Fibroblast of skin of right quadriceps (primary cell): ENCODE data around the gene ST8SIA6.

Experiments used
- DNase-seq: peaks from one replicate; pipeline ENCODE4 v3.0.0-alpha.2; 2013

Gene ST8SIA6

GRCh38 chr10:17383801-17384555 lies 70.4 kb downstream of the ST8SIA6 start:
- no peak for DNase-seq

GRCh38 chr10:17381502-17382142 lies 72.8 kb downstream of the ST8SIA6 start:
- no peak for DNase-seq

- no peak for DNase-seq
Observed at GRCh38 chr10:17380888-17381287, 73.5 kb downstream of the ST8SIA6 start.

GRCh38 chr10:17380016-17380415 lies 74.4 kb downstream of the ST8SIA6 start:
- no peak for DNase-seq

GRCh38 chr10:17379151-17379690 lies 75.2 kb downstream of the ST8SIA6 start:
- DNase-seq: no peak

- DNase-seq: peak; percentile 4
Observed at GRCh38 chr10:17375936-17376584, 78.3 kb downstream of the ST8SIA6 start.

GRCh38 chr10:17368708-17369272 lies 85.6 kb downstream of the ST8SIA6 start:
- DNase-seq: no peak

GRCh38 chr10:17366705-17367104 lies 87.7 kb downstream of the ST8SIA6 start:
- DNase-seq: no peak

- no peak for DNase-seq
Observed at GRCh38 chr10:17365402-17365801, 89.0 kb downstream of the ST8SIA6 start.

- no peak for DNase-seq
Observed at GRCh38 chr10:17358461-17358860, 95.9 kb downstream of the ST8SIA6 start.

- no peak for DNase-seq
Observed at GRCh38 chr10:17357781-17358180, 96.6 kb downstream of the ST8SIA6 start.

GRCh38 chr10:17356820-17357219 lies 97.6 kb downstream of the ST8SIA6 start:
- no peak for DNase-seq

- DNase-seq: peak; percentile 27
Observed at GRCh38 chr10:17354781-17355180, 99.6 kb downstream of the ST8SIA6 start.

- DNase-seq: peak; percentile 19
Observed at GRCh38 chr10:17353568-17354300, 100.7 kb downstream of the ST8SIA6 start.

- DNase-seq: no peak
Observed at GRCh38 chr10:17352583-17352982, 101.8 kb downstream of the ST8SIA6 start.

- DNase-seq: no peak
Observed at GRCh38 chr10:17351506-17351905, 102.9 kb downstream of the ST8SIA6 start.

- DNase-seq: no peak
Observed at GRCh38 chr10:17349717-17350116, 104.7 kb downstream of the ST8SIA6 start.

GRCh38 chr10:17348501-17349349 lies 105.7 kb downstream of the ST8SIA6 start:
- peak; percentile 84 for DNase-seq

GRCh38 chr10:17348011-17348500 lies 106.3 kb downstream of the ST8SIA6 start:
- DNase-seq: no peak

- DNase-seq: peak; percentile 24
Observed at GRCh38 chr10:17344206-17344605, 110.2 kb downstream of the ST8SIA6 start.

- DNase-seq: no peak
Observed at GRCh38 chr10:17343118-17343517, 111.3 kb downstream of the ST8SIA6 start.
